GM19455 (cell line): ENCODE data around the gene ATAD3C.
"Not testable (repeated sequence)": the region's sequence is repeated elsewhere in the genome, so short reads cannot be mapped to it uniquely, and the experiment has no call there.

ENCODE experiments used
- ATAC-seq: cut with Tn5 transposase; IDR thresholded peaks from one replicate; pipeline ENCODE4 v1.9.1; 2021; ENCODE audit not compliant: unreplicated experiment

The ATAD3C gene

GRCh38 chr1:1494311-1494710 lies 44.8 kb downstream of the ATAD3C start:
- ATAC-seq: not testable (repeated sequence)

- not testable (repeated sequence) for ATAC-seq
Measured at GRCh38 chr1:1495461-1495975, 46.0 kb downstream of the ATAD3C start.

- ATAC-seq: not testable (repeated sequence)
Measured at GRCh38 chr1:1504777-1505365, 55.4 kb downstream of the ATAD3C start.

- not testable (repeated sequence) for ATAC-seq
Measured at GRCh38 chr1:1505366-1505798, 55.9 kb downstream of the ATAD3C start.

- not testable (repeated sequence) for ATAC-seq
Measured at GRCh38 chr1:1505801-1506200, 56.3 kb downstream of the ATAD3C start.

- ATAC-seq: no peak
Measured at GRCh38 chr1:1507305-1507704, 57.8 kb downstream of the ATAD3C start.

GRCh38 chr1:1508775-1509464 lies 59.4 kb downstream of the ATAD3C start:
- not testable (repeated sequence) for ATAC-seq

- not testable (repeated sequence) for ATAC-seq
Measured at GRCh38 chr1:1509465-1509850, 60.0 kb downstream of the ATAD3C start.

- no peak for ATAC-seq
Measured at GRCh38 chr1:1510912-1511532, 61.5 kb downstream of the ATAD3C start.

GRCh38 chr1:1511533-1512285 lies 62.2 kb downstream of the ATAD3C start, which contains the start of gene ATAD3A:
ATAD3A (plus strand) TSS chr1:1512162; CDS start chr1:1512269, 107 bp downstream.
- peak; percentile 79 for ATAC-seq

- ATAC-seq: peak; percentile 16
Measured at GRCh38 chr1:1512425-1512824, 62.9 kb downstream of the ATAD3C start.

GRCh38 chr1:1513675-1514074 lies 64.2 kb downstream of the ATAD3C start:
- not testable (repeated sequence) for ATAC-seq

- ATAC-seq: not testable (repeated sequence)
Measured at GRCh38 chr1:1514376-1514775, 64.9 kb downstream of the ATAD3C start.

- not testable (repeated sequence) for ATAC-seq
Measured at GRCh38 chr1:1516923-1517322, 67.4 kb downstream of the ATAD3C start.

- ATAC-seq: no peak
Measured at GRCh38 chr1:1517973-1518620, 68.6 kb downstream of the ATAD3C start.

- ATAC-seq: not testable (repeated sequence)
Measured at GRCh38 chr1:1518621-1519007, 69.1 kb downstream of the ATAD3C start.
